Breast epithelium (tissue), 4 donors: ENCODE data around the gene TGM3. TPM values are rescaled to one million over a fixed set of nuclear protein-coding genes. Genes with fewer than 3 reads are reported as not detected.

ENCODE experiments used
- DNase-seq, 2 donors: peaks; one replicate each; pipeline ENCODE4 v3.0.0-alpha.2; 2019; ENCODE audit warnings: low spot score in 2 of 2
- H3K27ac ChIP-seq, 2 donors: fragments of 200-600 bp; sonication (generic) in 1 of 2; one replicate each; pipeline ENCODE4 v1.5.1; 2016 to 2019; ENCODE audit warnings: mild to moderate bottlenecking in 1 of 2
- H3K27me3 ChIP-seq, 2 donors: fragments of 200-600 bp; sonication (generic) in 1 of 2; one replicate each; pipeline versions ENCODE4 v1.5.1 to v1.6.0; 2017 to 2019; ENCODE audit warnings: control low read depth in 1 of 2, mild to moderate bottlenecking in 1 of 2
- H3K36me3 ChIP-seq: fragments of 200-600 bp; one replicate; pipeline ENCODE4 v1.5.1; 2019
- H3K4me1 ChIP-seq, 2 donors: fragments of 200-600 bp; sonication (generic); one replicate each; pipeline ENCODE4 v1.5.1; 2016 to 2019; ENCODE audit warnings: control low read depth in 1 of 2
- H3K4me3 ChIP-seq, 3 donors: fragments of 200-600 bp; sonication (generic); 1 replicate in 2 of 3; 2 replicates in 1 of 3; pipeline ENCODE4 v1.5.1; 2016 to 2019; ENCODE audit warnings: mild to moderate bottlenecking in 3 of 3, moderate library complexity in 2 of 3
- H3K9me3 ChIP-seq, 2 donors: fragments of 200-600 bp; sonication (generic) in 1 of 2; one replicate each; pipeline ENCODE4 v1.5.1; 2016 to 2019; ENCODE audit warnings: control low read depth in 1 of 2
- POLR2A ChIP-seq: fragments of 450-650 bp; IDR thresholded peaks from one replicate; pipeline ENCODE4 v1.6.1; 2016; ENCODE audit warnings: antibody characterized with exemption, mild to moderate bottlenecking, moderate library complexity
- POLR2AphosphoS5 ChIP-seq, 3 donors: sonication (generic); formaldehyde crosslinking; IDR thresholded peaks; one replicate each; pipeline ENCODE4 v1.6.1; 2017; ENCODE audit warnings: antibody characterized with exemption in 3 of 3
- intact Hi-C: fragments of 100-400 bp; cut with DNase I; formaldehyde crosslinking; loops from one replicate; pipeline ENCODE4 v1.15.1; 2023; ENCODE audit warnings: low total_unique reads
- total RNA-seq, 3 donors: library from RNA; depleted of rRNA; stranded (reverse); fragments of >200 nt; gene quantifications; one replicate each; pipeline ENCODE4 v1.1.0, GENCODE V29; 2016
- TF ChIP-seq, protein P1 (sequence below), 3 donors: fragments of 450-650 bp; IDR thresholded peaks; one replicate each; pipeline ENCODE4 v1.5.1; 2016 to 2017; ENCODE audit warnings: antibody characterized with exemption in 3 of 3, mild to moderate bottlenecking in 3 of 3, moderate library complexity in 3 of 3

TGM3 gene
- total RNA-seq, 3 donors from 2014 or later = not detected

DNA sequence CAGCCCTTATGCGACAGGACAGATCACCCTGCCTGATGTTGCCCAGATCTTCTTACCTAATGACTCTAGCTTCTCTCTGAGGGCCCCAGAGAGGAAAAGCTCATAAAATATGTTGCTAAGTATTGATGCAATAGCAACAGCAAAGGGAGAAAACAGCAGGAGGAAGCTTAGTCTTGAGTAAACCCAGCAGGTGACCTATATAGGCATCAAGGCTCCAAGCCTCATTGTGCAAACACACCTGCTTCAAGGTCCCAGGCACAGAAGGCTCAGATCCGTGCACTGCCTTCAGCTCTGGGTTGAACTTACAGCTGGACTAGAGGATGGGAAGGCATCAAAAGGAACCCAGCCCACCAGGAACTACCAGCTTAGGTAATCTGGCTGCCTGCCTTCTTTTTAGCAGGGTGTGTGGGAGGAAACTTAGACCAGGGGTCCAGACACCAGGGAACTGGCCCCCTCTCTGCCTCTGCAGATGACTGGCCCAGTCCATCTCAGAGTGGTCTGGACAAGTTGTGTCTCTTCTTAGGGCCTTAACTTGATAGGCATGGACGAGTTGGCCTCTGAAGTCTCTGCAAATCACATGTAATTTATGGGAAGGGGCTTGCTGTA, 34.4 kb downstream of the TGM3 start:
- H3K4me1 ChIP-seq = no peaks in the 10 kb centered on the region
- no peaks in the 10 kb centered on the region for H3K9me3 ChIP-seq
- H3K36me3 ChIP-seq = no peaks in the 10 kb centered on the region
- peaks cover 0 to 4% of the 10 kb centered on the region in 2 donors for H3K27me3 ChIP-seq
- no peak for TF ChIP-seq POLR2A
- TF ChIP-seq, protein P1, sequence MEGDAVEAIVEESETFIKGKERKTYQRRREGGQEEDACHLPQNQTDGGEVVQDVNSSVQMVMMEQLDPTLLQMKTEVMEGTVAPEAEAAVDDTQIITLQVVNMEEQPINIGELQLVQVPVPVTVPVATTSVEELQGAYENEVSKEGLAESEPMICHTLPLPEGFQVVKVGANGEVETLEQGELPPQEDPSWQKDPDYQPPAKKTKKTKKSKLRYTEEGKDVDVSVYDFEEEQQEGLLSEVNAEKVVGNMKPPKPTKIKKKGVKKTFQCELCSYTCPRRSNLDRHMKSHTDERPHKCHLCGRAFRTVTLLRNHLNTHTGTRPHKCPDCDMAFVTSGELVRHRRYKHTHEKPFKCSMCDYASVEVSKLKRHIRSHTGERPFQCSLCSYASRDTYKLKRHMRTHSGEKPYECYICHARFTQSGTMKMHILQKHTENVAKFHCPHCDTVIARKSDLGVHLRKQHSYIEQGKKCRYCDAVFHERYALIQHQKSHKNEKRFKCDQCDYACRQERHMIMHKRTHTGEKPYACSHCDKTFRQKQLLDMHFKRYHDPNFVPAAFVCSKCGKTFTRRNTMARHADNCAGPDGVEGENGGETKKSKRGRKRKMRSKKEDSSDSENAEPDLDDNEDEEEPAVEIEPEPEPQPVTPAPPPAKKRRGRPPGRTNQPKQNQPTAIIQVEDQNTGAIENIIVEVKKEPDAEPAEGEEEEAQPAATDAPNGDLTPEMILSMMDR (IDR thresholded peaks at IDR 0.05) = no peak
- no peak for TF ChIP-seq POLR2AphosphoS5 (IDR thresholded peaks at IDR 0.05)
- intact Hi-C loops = no loop called here
- DNase-seq = no peak
- H3K4me3 ChIP-seq = no peak overlapping the region
- no peak overlapping the region for H3K27ac ChIP-seq

GRCh38 chr20:2331106-2331505, 35.3 kb downstream of the TGM3 start:
- DNase-seq = no peak
- no peak overlapping the region for H3K27ac ChIP-seq

GRCh38 chr20:2331901-2332565, 36.2 kb downstream of the TGM3 start:
- Histone ChIP-seq H3K27ac (no peak overlapping the region), H3K4me1 (no peaks in the 10 kb centered on the region), H3K4me3 (no peak overlapping the region), H3K27me3 (peaks cover 0 to 4% of the 10 kb centered on the region in 2 donors), H3K9me3 (no peaks in the 10 kb centered on the region), H3K36me3 (no peaks in the 10 kb centered on the region)
- intact Hi-C loops = no loop called here
- TF ChIP-seq, protein P1 (IDR thresholded peaks at IDR 0.05) = no peak
- TF ChIP-seq POLR2A = no peak
- DNase-seq = no peak

More at GRCh38 chr20:2331106-2331505, 35.3 kb downstream of the TGM3 start:
- H3K4me3 ChIP-seq = no peak overlapping the region
- H3K36me3 ChIP-seq = no peaks in the 10 kb centered on the region
- H3K9me3 ChIP-seq = no peaks in the 10 kb centered on the region
- H3K4me1 ChIP-seq = no peaks in the 10 kb centered on the region
- TF ChIP-seq POLR2AphosphoS5 (IDR thresholded peaks at IDR 0.05) = no peak
- TF ChIP-seq, protein P1 (IDR thresholded peaks at IDR 0.05) = no peak
- no peak for TF ChIP-seq POLR2A
- H3K27me3 ChIP-seq = peaks cover 0 to 4% of the 10 kb centered on the region in 2 donors
- intact Hi-C loops = no loop called here

GRCh38 chr20:2332711-2333110, 36.9 kb downstream of the TGM3 start:
- no peaks in the 10 kb centered on the region for H3K4me1 ChIP-seq
- H3K9me3 ChIP-seq = no peaks in the 10 kb centered on the region
- DNase-seq = no peak
- H3K36me3 ChIP-seq = no peaks in the 10 kb centered on the region
- TF ChIP-seq, protein P1 (IDR thresholded peaks at IDR 0.05) = no peak
- TF ChIP-seq POLR2AphosphoS5 (IDR thresholded peaks at IDR 0.05) (no peak), POLR2A (no peak)
- H3K27ac ChIP-seq = no peak overlapping the region
- intact Hi-C loops = no loop called here
- peaks cover 0 to 4% of the 10 kb centered on the region in 2 donors for H3K27me3 ChIP-seq
- H3K4me3 ChIP-seq = no peak overlapping the region

GRCh38 chr20:2333821-2334220, 38.0 kb downstream of the TGM3 start:
- intact Hi-C loops = no loop called here
- DNase-seq = no peak

More at GRCh38 chr20:2333821-2334220, 38.0 kb downstream of the TGM3 start:
- Histone ChIP-seq H3K4me1 (no peaks in the 10 kb centered on the region), H3K27me3 (peaks cover 0 to 4% of the 10 kb centered on the region in 2 donors), H3K36me3 (no peaks in the 10 kb centered on the region), H3K9me3 (no peaks in the 10 kb centered on the region), H3K4me3 (no peak overlapping the region), H3K27ac (no peak overlapping the region)
- TF ChIP-seq, protein P1 (IDR thresholded peaks at IDR 0.05) = no peak
- TF ChIP-seq POLR2A (no peak), POLR2AphosphoS5 (IDR thresholded peaks at IDR 0.05) (no peak)
